ENCODE data around the gene MRPS27.

DNA sequence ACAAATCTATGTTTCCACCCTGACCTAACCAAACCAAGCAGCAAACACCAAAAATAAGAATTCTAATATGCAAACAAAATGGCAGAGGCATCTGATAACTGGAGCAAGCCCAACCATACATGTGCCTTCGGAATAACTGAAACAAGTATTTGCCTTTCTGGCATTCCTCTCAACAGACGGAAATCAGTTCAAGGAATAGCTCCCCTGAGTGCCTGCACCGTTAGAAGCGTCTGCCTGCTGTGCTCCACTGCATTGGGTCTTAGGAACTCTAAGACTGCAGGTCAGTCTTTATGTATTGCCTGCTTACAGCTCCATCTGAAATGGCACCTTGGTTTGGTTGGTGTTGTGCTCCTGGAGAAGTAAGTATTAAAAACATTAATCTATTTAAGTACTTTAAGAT, 98.5 kb downstream of the MRPS27 start:
- TF ChIP-seq POLR2AphosphoS5 (IDR thresholded peaks at IDR 0.05) (no peak), POLR2A (IDR thresholded peaks at IDR 0.05) (no peak), EP300 (IDR thresholded peaks at IDR 0.05) (no peak)
- TF ChIP-seq, protein P1, sequence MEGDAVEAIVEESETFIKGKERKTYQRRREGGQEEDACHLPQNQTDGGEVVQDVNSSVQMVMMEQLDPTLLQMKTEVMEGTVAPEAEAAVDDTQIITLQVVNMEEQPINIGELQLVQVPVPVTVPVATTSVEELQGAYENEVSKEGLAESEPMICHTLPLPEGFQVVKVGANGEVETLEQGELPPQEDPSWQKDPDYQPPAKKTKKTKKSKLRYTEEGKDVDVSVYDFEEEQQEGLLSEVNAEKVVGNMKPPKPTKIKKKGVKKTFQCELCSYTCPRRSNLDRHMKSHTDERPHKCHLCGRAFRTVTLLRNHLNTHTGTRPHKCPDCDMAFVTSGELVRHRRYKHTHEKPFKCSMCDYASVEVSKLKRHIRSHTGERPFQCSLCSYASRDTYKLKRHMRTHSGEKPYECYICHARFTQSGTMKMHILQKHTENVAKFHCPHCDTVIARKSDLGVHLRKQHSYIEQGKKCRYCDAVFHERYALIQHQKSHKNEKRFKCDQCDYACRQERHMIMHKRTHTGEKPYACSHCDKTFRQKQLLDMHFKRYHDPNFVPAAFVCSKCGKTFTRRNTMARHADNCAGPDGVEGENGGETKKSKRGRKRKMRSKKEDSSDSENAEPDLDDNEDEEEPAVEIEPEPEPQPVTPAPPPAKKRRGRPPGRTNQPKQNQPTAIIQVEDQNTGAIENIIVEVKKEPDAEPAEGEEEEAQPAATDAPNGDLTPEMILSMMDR (IDR thresholded peaks at IDR 0.05): no peak
